WTC11 (cell line): ENCODE results near the gene PHLDB2. TPM values are rescaled to one million over a fixed set of nuclear protein-coding genes. Genes with fewer than 3 reads are reported as not detected.

ENCODE experiments used
- ATAC-seq: fragments of 200-7000 bp; cut with Tn5 transposase; 2 replicates; pipeline ENCODE4 v1.10.0; 2021; ENCODE audit warnings: mild to moderate bottlenecking, moderate library complexity
- CTCF ChIA-PET: fragments of 300-600 bp; sonication (Branson Sonifier 250); formaldehyde crosslinking; loops from one replicate; lab custom pipeline; 2021; ENCODE audit warnings: antibody characterized with exemption; lab: Charles Lee
- POLR2A ChIA-PET: fragments of 350-600 bp; sonication (Branson Sonifier 250); formaldehyde crosslinking; loops from one replicate; lab custom pipeline; 2021; ENCODE audit warnings: antibody characterized with exemption; lab: Charles Lee
- DNase-seq: peaks from one replicate; pipeline ENCODE4 v3.0.0; 2021; ENCODE audit warnings: low spot score
- H3K27ac Mint-ChIP-seq: 2 replicates; pipeline ENCODE4 v1.8.0; 2021; ENCODE audit warnings: mixed read lengths
- H3K27me3 Mint-ChIP-seq: 2 replicates; pipeline ENCODE4 v1.8.0; 2021; ENCODE audit warnings: low read depth, mild to moderate bottlenecking, moderate library complexity, mixed read lengths
- H3K36me3 Mint-ChIP-seq: 2 replicates; pipeline ENCODE4 v1.8.0; 2021; ENCODE audit warnings: mixed read lengths
- H3K4me1 Mint-ChIP-seq: 2 replicates; pipeline ENCODE4 v1.8.0; 2022; ENCODE audit warnings: mixed read lengths
- H3K4me3 Mint-ChIP-seq: 2 replicates; pipeline ENCODE4 v1.8.0; 2021; ENCODE audit warnings: mild to moderate bottlenecking, moderate library complexity, mixed read lengths
- H3K9me3 Mint-ChIP-seq: 2 replicates; pipeline ENCODE4 v1.8.0; 2021; ENCODE audit warnings: mixed read lengths
- CREM ChIP-seq: sonication (generic); formaldehyde crosslinking; IDR thresholded peaks from 2 replicates; pipeline ENCODE4 v1.8.1; 2022; ENCODE audit warnings: mild to moderate bottlenecking, missing genetic modification reagents, moderate library complexity
- FOXK1 ChIP-seq: sonication (generic); formaldehyde crosslinking; IDR thresholded peaks from 2 replicates; pipeline ENCODE4 v1.8.0; 2022; ENCODE audit warnings: mild to moderate bottlenecking, moderate library complexity, missing genetic modification reagents
- HMGXB4 ChIP-seq: sonication (generic); formaldehyde crosslinking; IDR thresholded peaks from 2 replicates; pipeline ENCODE4 v1.8.1; 2023; ENCODE audit warnings: mild to moderate bottlenecking, moderate library complexity, missing genetic modification reagents
- JAZF1 ChIP-seq: fragments of 250-450 bp; sonication (Bioruptor Pico); IDR thresholded peaks from 2 replicates; pipeline ENCODE4 v1.9.0; 2021; ENCODE audit warnings: moderate library complexity, mild to moderate bottlenecking, inconsistent platforms
- SMAD3 ChIP-seq: sonication (generic); formaldehyde crosslinking; IDR thresholded peaks from 2 replicates; pipeline ENCODE4 v1.8.0; 2022; ENCODE audit warnings: missing genetic modification reagents, mild to moderate bottlenecking, borderline replicate concordance
- SOX15 ChIP-seq: fragments of 250-450 bp; sonication (Bioruptor Pico); IDR thresholded peaks from 2 replicates; pipeline ENCODE4 v1.9.0; 2021; ENCODE audit warnings: mild to moderate bottlenecking
- ZNF121 ChIP-seq: sonication (generic); formaldehyde crosslinking; IDR thresholded peaks from 2 replicates; pipeline ENCODE4 v1.8.0; 2023; ENCODE audit warnings: missing genetic modification reagents
- ZNF219 ChIP-seq: sonication (generic); formaldehyde crosslinking; IDR thresholded peaks from 2 replicates; pipeline ENCODE4 v1.8.0; 2023; ENCODE audit warnings: missing genetic modification reagents, mild to moderate bottlenecking, borderline replicate concordance
- ZNF423 ChIP-seq: fragments of 250-450 bp; sonication (Bioruptor Pico); IDR thresholded peaks from 2 replicates; pipeline ENCODE4 v2.1.2; 2022; ENCODE audit warnings: mild to moderate bottlenecking, moderate library complexity
- ZNF671 ChIP-seq: fragments of 250-450 bp; sonication (Bioruptor Pico); IDR thresholded peaks from 2 replicates; pipeline ENCODE4 v1.8.0; 2021; ENCODE audit warnings: mild to moderate bottlenecking
- total RNA-seq: library from RNA; stranded (reverse); gene quantifications from 3 replicates; pipeline ENCODE4 v1.2.3, GENCODE V29; 2021
- TF ChIP-seq, protein P1 (sequence below): fragments of 200-600 bp; IDR thresholded peaks from 2 replicates; pipeline ENCODE4 v1.8.0; 2022; ENCODE audit warnings: antibody characterized with exemption
- TF ChIP-seq, protein P2 (sequence below): fragments of 250-450 bp; sonication (Bioruptor Pico); IDR thresholded peaks from 2 replicates; pipeline ENCODE4 v1.9.0; 2021; ENCODE audit warnings: mild to moderate bottlenecking
- TF ChIP-seq, protein P3 (sequence below): sonication (generic); formaldehyde crosslinking; IDR thresholded peaks from 2 replicates; pipeline ENCODE4 v1.8.1; 2023; ENCODE audit warnings: mild to moderate bottlenecking, missing genetic modification reagents
- TF ChIP-seq, protein P4 (sequence below): sonication (generic); formaldehyde crosslinking; IDR thresholded peaks from 2 replicates; pipeline ENCODE4 v1.8.1; 2022; ENCODE audit warnings: low read depth, missing genetic modification reagents, borderline replicate concordance
- TF ChIP-seq, protein P5 (sequence below): sonication (generic); formaldehyde crosslinking; IDR thresholded peaks from 2 replicates; pipeline ENCODE4 v1.8.1; 2023; ENCODE audit warnings: mild to moderate bottlenecking, missing genetic modification reagents
- TF ChIP-seq, protein P6 (sequence below): fragments of 250-450 bp; sonication (Bioruptor Pico); IDR thresholded peaks from 2 replicates; pipeline ENCODE4 v1.9.0; 2021; ENCODE audit warnings: moderate library complexity, mild to moderate bottlenecking, inconsistent platforms, borderline replicate concordance

Gene PHLDB2
- total RNA-seq, 1 experiment from 2014 or later = 40.3 TPM

GRCh38 chr3:111874177-111874820, 15.2 kb downstream of the PHLDB2 start:
- no peak for DNase-seq
- H3K27me3 Mint-ChIP-seq = no peaks in the 10 kb centered on the region
- ChIA-PET CTCF (interaction anchor here (0.8 to 1.4 kb wide), 2 partner anchors 14 to 169 kb away, joined by 3 to 5 read pairs; no protein-coding TSS in a partner anchor), POLR2A (interaction anchor here (0.6 kb wide), 1 partner anchor 14 kb away, joined by 3 read pairs; no protein-coding TSS in a partner anchor)
- H3K27ac Mint-ChIP-seq = peak overlapping the region; percentile 31
- H3K4me1 Mint-ChIP-seq = peaks cover 51% of the 10 kb centered on the region
- ATAC-seq = peak; percentile 61
- no peak overlapping the region for H3K4me3 Mint-ChIP-seq
- no peak for TF ChIP-seq ZNF121 (CRISPR knock-in tag)
- no peak for TF ChIP-seq SOX15
- TF ChIP-seq, protein P1, sequence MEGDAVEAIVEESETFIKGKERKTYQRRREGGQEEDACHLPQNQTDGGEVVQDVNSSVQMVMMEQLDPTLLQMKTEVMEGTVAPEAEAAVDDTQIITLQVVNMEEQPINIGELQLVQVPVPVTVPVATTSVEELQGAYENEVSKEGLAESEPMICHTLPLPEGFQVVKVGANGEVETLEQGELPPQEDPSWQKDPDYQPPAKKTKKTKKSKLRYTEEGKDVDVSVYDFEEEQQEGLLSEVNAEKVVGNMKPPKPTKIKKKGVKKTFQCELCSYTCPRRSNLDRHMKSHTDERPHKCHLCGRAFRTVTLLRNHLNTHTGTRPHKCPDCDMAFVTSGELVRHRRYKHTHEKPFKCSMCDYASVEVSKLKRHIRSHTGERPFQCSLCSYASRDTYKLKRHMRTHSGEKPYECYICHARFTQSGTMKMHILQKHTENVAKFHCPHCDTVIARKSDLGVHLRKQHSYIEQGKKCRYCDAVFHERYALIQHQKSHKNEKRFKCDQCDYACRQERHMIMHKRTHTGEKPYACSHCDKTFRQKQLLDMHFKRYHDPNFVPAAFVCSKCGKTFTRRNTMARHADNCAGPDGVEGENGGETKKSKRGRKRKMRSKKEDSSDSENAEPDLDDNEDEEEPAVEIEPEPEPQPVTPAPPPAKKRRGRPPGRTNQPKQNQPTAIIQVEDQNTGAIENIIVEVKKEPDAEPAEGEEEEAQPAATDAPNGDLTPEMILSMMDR = no peak
- TF ChIP-seq HMGXB4 (CRISPR knock-in tag) = no peak
- TF ChIP-seq SMAD3 = no peak
- TF ChIP-seq CREM = no peak
- no peak for TF ChIP-seq ZNF219
- TF ChIP-seq, protein P2, sequence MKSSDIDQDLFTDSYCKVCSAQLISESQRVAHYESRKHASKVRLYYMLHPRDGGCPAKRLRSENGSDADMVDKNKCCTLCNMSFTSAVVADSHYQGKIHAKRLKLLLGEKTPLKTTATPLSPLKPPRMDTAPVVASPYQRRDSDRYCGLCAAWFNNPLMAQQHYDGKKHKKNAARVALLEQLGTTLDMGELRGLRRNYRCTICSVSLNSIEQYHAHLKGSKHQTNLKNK (CRISPR knock-in tag) = no peak
- TF ChIP-seq, protein P3, sequence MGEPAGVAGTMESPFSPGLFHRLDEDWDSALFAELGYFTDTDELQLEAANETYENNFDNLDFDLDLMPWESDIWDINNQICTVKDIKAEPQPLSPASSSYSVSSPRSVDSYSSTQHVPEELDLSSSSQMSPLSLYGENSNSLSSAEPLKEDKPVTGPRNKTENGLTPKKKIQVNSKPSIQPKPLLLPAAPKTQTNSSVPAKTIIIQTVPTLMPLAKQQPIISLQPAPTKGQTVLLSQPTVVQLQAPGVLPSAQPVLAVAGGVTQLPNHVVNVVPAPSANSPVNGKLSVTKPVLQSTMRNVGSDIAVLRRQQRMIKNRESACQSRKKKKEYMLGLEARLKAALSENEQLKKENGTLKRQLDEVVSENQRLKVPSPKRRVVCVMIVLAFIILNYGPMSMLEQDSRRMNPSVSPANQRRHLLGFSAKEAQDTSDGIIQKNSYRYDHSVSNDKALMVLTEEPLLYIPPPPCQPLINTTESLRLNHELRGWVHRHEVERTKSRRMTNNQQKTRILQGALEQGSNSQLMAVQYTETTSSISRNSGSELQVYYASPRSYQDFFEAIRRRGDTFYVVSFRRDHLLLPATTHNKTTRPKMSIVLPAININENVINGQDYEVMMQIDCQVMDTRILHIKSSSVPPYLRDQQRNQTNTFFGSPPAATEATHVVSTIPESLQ = no peak
- TF ChIP-seq, protein P4, sequence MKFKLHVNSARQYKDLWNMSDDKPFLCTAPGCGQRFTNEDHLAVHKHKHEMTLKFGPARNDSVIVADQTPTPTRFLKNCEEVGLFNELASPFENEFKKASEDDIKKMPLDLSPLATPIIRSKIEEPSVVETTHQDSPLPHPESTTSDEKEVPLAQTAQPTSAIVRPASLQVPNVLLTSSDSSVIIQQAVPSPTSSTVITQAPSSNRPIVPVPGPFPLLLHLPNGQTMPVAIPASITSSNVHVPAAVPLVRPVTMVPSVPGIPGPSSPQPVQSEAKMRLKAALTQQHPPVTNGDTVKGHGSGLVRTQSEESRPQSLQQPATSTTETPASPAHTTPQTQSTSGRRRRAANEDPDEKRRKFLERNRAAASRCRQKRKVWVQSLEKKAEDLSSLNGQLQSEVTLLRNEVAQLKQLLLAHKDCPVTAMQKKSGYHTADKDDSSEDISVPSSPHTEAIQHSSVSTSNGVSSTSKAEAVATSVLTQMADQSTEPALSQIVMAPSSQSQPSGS (CRISPR knock-in tag) = no peak
- TF ChIP-seq, protein P5, sequence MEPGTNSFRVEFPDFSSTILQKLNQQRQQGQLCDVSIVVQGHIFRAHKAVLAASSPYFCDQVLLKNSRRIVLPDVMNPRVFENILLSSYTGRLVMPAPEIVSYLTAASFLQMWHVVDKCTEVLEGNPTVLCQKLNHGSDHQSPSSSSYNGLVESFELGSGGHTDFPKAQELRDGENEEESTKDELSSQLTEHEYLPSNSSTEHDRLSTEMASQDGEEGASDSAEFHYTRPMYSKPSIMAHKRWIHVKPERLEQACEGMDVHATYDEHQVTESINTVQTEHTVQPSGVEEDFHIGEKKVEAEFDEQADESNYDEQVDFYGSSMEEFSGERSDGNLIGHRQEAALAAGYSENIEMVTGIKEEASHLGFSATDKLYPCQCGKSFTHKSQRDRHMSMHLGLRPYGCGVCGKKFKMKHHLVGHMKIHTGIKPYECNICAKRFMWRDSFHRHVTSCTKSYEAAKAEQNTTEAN = no peak
- TF ChIP-seq ZNF423 (CRISPR knock-in tag) = no peak
- no peak for TF ChIP-seq JAZF1
- no peak for TF ChIP-seq FOXK1 (CRISPR knock-in tag)
- TF ChIP-seq, protein P6, sequence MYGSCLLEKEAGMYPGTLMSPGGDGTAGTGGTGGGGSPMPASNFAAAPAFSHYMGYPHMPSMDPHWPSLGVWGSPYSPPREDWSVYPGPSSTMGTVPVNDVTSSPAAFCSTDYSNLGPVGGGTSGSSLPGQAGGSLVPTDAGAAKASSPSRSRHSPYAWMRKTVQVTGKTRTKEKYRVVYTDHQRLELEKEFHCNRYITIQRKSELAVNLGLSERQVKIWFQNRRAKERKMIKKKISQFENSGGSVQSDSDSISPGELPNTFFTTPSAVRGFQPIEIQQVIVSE (CRISPR knock-in tag) = no peak
- TF ChIP-seq, all 79 proteins: peak for 0
- Mint-ChIP-seq H3K9me3 (peaks cover 7% of the 10 kb centered on the region), H3K36me3 (peaks cover 11% of the 10 kb centered on the region)

DNA sequence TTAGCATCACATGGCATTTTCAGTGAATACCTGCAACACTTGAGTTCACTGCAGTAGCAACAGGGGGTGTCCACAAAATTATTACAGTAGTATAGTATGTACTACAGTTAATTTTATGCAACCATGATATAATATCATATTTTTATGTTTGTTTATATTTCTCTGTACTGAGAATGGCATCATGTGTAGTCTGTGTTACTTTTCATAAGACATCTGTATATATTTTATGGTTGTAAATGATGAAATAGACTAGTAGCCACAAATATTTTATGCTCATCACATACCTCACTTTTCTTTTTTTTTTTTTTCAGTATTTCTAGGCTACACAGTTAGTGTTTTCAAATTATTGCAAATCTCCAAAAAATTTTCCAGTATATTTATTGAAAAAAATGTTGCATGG, 22.4 kb downstream of the PHLDB2 start:
- no peak for ATAC-seq
- TF ChIP-seq, protein P2 (CRISPR knock-in tag) = no peak
- no peak for TF ChIP-seq ZNF671 (CRISPR knock-in tag)
- TF ChIP-seq, all 79 proteins: peak for 0
- no peak for DNase-seq
- Mint-ChIP-seq H3K27ac (no peak overlapping the region), H3K9me3 (peaks cover 7% of the 10 kb centered on the region), H3K4me1 (peaks cover 38% of the 10 kb centered on the region), H3K4me3 (no peak overlapping the region), H3K36me3 (peaks cover 16% of the 10 kb centered on the region), H3K27me3 (no peaks in the 10 kb centered on the region)
- CTCF ChIA-PET = no interaction called here
- POLR2A ChIA-PET = no interaction called here
